HG02642 (cell line): ENCODE results near the gene PTPRN.
A peak's percentile ranks its signal among the peaks of the same experiment; 100 is the strongest.
"Not testable (repeated sequence)": the region's sequence is repeated elsewhere in the genome, so short reads cannot be mapped to it uniquely, and the experiment has no call there.

Experiments used
- ATAC-seq: cut with Tn5 transposase; IDR thresholded peaks from one replicate; pipeline ENCODE4 v1.9.1; 2021; ENCODE audit warnings: mild to moderate bottlenecking; ENCODE audit not compliant: unreplicated experiment, poor library complexity

Gene PTPRN

GRCh38 chr2:219272356-219272755 is 36.8 kb downstream of the PTPRN start:
- no peak for ATAC-seq

DNA sequence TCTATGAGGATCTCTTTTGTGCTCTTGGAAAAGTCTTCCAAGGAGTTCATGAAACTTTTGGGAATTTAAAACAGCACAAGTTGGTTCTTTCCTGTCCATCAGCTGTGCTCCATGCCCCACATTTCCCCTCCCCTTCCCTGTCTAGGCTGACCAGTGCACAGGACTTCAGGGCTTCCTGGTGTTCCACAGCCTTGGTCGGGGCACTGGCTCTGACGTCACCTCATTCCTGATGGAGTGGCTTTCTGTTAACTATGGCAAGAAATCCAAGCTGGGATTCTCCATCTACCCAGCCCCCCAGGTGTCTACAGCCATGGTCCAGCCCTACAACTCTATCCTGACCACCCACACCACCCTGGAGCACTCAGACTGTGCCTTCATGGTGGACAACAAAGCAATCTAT is 38.2 kb downstream of the PTPRN start:
- ATAC-seq: no peak

GRCh38 chr2:219270055-219270372 is 39.2 kb downstream of the PTPRN start:
- no peak for ATAC-seq

- no peak for ATAC-seq
Observed at GRCh38 chr2:219269362-219270054, 39.7 kb downstream of the PTPRN start.

DNA sequence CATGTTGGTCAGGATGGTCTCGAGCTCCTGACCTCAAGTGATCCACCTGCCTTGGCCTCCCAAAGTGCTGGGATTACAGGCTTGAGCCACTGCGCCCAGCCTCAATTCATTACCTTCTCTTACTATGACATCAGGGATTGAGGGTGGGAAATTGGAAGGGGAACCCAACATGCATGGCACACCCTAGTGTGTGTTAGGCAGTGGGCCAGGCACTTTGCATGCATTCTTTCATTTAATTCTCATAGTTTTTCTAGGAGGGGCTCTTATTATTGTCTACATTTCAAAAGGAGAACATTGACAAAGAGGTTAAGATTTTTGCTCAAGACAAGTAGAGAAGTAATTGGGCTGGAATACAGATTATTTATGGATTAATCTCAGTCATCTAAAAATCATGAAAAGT is 40.9 kb downstream of the PTPRN start:
- ATAC-seq: no peak

GRCh38 chr2:219266886-219267285 is 42.3 kb downstream of the PTPRN start:
- no peak for ATAC-seq

- no peak for ATAC-seq
Observed at GRCh38 chr2:219266232-219266631, 43.0 kb downstream of the PTPRN start.

DNA sequence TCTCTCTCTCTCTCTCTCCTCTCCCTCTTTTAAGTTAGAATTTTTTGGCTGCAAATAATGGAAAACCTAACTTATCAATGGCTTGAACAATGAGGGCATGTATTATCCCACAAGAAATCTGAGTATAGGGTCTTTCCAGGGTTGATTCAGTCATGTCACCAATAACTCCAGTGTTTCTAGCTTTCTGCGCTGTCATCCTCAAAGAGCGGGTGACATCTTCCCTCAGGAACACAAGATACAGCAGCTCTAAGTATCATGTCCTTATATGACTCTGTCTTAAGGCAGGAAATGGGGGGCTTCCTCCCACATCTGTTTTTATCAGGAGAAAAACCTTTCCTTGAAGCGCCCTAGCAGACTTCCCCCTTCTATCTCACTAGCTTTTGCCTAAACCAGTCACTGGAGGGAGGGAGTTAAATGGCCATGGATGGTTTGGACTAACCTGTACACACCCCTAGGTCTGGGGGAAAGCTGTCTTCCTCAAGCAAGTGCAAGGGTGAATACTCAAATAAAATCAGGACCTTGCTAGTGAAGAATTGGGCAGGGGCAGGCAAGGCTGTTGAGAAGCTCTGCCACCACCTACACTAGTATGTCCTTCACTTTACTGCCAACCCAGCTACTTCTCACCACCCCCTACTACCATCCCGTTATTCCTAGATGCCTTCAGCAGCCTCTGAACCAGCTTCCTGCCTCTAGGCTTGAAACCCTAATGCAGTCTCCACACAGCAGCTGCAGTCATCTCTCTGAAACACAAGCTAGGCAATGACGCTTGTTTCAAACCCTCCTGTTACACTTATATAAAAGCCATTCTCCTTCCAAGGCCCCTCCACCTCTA is 48.0 kb downstream of the PTPRN start:
- ATAC-seq: no peak

DNA sequence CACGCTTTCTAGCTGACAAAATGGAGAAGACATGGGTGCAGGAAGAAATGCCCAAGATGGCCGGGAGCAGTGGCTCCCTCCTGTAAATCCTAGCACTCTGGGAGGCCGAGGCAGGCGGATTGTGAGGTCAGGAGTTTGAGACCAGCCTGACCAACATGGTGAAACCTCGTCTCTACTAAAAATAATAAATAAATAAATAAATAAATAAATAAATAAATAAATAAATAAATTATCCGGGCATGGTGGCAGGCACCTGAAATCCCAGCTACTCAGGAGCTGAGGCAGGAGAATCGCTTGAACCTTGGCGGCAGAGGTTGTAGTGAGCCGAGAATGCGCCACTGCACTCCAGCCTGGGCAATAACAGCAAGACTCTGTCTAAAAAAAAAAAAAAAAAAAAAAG is 50.3 kb downstream of the PTPRN start:
- not testable (repeated sequence) for ATAC-seq

DNA sequence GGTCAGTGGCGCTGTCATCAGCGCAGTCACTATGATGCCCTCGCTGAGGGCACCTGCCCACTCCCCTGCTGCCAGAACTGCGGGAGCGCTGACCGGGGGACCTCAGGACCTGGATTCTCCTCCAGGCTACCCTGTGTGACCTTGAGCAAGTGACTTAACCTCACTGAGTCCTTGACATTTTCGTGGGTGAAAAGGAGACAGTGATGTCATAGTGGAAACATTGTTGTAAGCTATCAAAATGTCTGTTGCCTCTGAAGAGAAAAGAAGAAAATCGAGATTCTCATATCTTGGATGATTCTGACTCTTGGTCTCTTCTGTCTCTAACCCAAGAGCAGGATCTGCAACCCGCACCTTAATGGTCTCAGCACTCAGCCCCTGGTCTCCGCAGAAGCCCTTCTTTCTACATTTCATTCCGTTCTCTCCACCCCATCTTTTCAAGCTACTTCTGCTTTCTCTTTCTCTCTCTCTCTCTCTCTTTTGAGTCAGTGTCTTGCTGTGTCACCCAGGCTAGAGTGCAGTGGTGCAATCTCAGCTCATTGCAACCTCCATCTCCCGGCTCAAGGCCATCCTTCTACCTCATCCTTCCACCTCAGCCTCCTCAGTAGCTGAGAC is 54.5 kb downstream of the PTPRN start:
- ATAC-seq: peak; percentile 24

GRCh38 chr2:219253753-219254589 is 55.2 kb downstream of the PTPRN start, which contains the start of gene TUBA4A:
Gene TUBA4A (minus strand): TSS chr2:219253918. CDS start chr2:219253858, 60 bp downstream.
- ATAC-seq: peak; percentile 59

GRCh38 chr2:219252900-219253752 is 56.1 kb downstream of the PTPRN start, which contains the start of gene TUBA4B:
Gene TUBA4B (plus strand): TSS chr2:219253243. CDS start chr2:219253408, 165 bp downstream.
- ATAC-seq: peak; percentile 12

DNA sequence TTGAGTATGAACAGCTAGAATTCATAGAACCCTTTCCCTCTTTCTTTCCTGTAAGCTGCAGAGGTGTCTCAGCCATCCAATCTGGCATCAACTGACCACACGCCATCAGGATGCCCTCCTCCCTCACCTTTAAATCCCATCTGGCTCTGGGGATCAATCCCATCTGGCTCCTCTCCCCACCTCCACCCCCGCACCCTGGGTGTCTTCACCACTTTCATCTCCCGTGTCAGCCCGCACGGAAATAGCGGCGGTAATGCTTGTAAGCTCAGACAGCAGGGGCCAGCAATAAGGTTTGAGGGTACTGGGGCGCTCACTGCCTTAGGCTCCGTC is 56.7 kb downstream of the PTPRN start:
- ATAC-seq: no peak

GRCh38 chr2:219252084-219252483 is 57.1 kb downstream of the PTPRN start:
- ATAC-seq: no peak

- ATAC-seq: no peak
Observed at GRCh38 chr2:219251656-219252055, 57.5 kb downstream of the PTPRN start.

DNA sequence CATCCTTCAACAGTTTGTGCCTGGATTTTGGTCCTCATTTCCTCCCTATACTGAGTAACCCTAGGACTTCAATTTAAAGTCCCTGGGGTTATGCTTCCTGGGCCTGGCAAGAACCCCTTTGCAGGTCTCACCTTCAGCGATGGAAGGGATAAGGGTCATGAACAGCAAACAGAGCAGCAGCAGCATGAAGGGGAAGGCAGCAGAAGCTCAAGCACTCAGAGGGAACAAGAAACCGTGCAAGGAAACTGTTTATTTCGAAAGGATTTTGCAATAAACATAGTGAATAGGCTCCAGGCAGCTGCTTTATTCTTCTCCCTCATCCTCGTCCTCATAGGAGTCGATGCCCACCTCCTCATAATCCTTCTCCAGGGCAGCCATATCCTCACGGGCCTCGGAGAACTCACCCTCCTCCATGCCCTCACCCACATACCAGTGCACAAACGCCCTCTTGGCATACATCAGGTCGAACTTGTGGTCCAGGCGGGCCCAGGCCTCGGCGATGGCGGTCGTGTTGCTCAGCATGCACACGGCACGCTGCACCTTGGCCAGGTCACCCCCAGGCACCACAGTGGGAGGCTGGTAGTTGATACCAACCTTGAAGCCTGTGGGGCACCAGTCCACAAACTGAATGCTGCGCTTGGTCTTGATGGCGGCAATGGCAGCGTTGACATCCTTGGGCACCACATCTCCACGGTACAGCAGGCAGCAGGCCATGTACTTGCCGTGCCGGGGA is 59.0 kb downstream of the PTPRN start:
- ATAC-seq: no peak

DNA sequence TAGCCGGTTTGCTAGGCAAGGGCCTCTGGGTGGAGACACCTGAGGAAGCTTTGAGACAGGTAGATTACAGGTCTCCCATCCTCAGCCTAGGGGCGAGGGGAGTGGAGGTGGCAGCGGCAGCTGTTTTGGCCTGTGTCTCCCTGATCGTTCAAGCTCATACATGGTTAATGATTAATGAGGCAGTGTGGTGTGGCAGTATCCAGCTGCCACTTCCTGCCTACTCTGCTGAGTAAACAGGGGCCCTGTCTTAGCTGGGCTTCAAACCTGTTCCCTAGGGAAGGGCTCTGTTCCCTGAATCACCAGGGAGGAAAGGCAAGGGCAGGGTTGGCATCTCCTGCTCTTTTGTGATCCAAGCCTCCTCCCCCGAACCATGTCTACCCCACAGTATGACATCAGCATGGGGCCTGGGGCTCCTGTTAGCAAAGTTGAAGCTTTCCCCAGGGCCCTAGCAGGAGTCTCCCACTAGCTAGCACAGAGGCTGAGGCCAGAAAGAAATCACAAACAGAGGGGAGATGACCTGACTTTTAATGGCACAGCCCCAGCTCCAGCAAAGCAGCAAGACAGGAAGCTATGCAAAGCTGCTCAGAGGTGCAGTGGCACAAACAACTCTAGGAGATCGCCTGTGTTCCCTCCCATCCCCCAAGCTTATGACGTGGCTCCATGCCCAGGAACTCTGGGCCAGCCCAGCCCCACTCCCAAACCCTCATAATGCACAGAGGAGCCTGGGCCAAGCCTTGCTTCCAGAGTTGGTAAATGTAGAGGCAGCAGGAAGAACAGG is 59.8 kb downstream of the PTPRN start:
- peak; percentile 42 for ATAC-seq

- no peak for ATAC-seq
Observed at GRCh38 chr2:219248845-219249202, 60.4 kb downstream of the PTPRN start.
